ENCODE results near the gene SLC10A1. TPM values are rescaled to one million over a fixed set of nuclear protein-coding genes. Genes with fewer than 3 reads are reported as not detected.

SLC10A1 gene
- total and polyA plus RNA-seq, 4 donors: 1.1 to 77.3 (median 60.3) TPM

GRCh38 chr14:69749956-69750355 lies 47.1 kb downstream of the SLC10A1 start:
- WGBS: 23% methylated on average over 1 of the region's 1 CpG
- DNase-seq (ENCODE audit: low spot score): no peak
- Histone ChIP-seq H3K4me1 (ENCODE audit: control insufficient read depth in 4 of 4, insufficient read depth in 4 of 4, low read length in 3 of 4) (peaks cover 6 to 13% (median 11%) of the 10 kb centered on the region in 4 donors), H3K27me3 (ENCODE audit: control insufficient read depth in 4 of 4, insufficient read depth in 4 of 4, low read length in 3 of 4) (no peaks in the 10 kb centered on the region), H3K9ac (ENCODE audit: low read depth in 1 of 2, low read length in 2 of 2) (no peak overlapping the region), H3K9me3 (ENCODE audit: control insufficient read depth in 4 of 4, low read length in 3 of 4) (no peaks in the 10 kb centered on the region), H3K27ac (ENCODE audit: low read depth in 1 of 2, low read length in 2 of 2) (peak overlapping the region in 1 of 2 donors; percentile 29), H3K36me3 (ENCODE audit: control insufficient read depth in 4 of 4, insufficient read depth in 3 of 4, low read depth in 1 of 4, low read length in 3 of 4) (no peaks in the 10 kb centered on the region), H3K4me3 (ENCODE audit: low read depth in 1 of 3, low read length in 3 of 3) (no peak overlapping the region)
- TF ChIP-seq, protein P1, sequence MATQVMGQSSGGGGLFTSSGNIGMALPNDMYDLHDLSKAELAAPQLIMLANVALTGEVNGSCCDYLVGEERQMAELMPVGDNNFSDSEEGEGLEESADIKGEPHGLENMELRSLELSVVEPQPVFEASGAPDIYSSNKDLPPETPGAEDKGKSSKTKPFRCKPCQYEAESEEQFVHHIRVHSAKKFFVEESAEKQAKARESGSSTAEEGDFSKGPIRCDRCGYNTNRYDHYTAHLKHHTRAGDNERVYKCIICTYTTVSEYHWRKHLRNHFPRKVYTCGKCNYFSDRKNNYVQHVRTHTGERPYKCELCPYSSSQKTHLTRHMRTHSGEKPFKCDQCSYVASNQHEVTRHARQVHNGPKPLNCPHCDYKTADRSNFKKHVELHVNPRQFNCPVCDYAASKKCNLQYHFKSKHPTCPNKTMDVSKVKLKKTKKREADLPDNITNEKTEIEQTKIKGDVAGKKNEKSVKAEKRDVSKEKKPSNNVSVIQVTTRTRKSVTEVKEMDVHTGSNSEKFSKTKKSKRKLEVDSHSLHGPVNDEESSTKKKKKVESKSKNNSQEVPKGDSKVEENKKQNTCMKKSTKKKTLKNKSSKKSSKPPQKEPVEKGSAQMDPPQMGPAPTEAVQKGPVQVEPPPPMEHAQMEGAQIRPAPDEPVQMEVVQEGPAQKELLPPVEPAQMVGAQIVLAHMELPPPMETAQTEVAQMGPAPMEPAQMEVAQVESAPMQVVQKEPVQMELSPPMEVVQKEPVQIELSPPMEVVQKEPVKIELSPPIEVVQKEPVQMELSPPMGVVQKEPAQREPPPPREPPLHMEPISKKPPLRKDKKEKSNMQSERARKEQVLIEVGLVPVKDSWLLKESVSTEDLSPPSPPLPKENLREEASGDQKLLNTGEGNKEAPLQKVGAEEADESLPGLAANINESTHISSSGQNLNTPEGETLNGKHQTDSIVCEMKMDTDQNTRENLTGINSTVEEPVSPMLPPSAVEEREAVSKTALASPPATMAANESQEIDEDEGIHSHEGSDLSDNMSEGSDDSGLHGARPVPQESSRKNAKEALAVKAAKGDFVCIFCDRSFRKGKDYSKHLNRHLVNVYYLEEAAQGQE (IDR thresholded peaks at IDR 0.05): peak; percentile 62
- TF ChIP-seq RAD21 (IDR thresholded peaks at IDR 0.05) (peak; percentile 20 to 32), RXRA (IDR thresholded peaks at IDR 0.05) (peak; percentile 55 to 73), JUND (IDR thresholded peaks at IDR 0.05) (peak in 1 of 2 donors; percentile 57), FOXA2 (IDR thresholded peaks at IDR 0.05) (peak; percentile 7), GABPA (IDR thresholded peaks at IDR 0.05 in 1 of 2, conservative IDR thresholded peaks at IDR 0.05 in 1 of 2) (peak in 1 of 2 donors; percentile 32), CTCF (IDR thresholded peaks at IDR 0.05; ENCODE audit: low read depth, low read length, missing input control) (no peak), HNF4A (conservative IDR thresholded peaks at IDR 0.05) (peak; percentile 46 to 57), HNF4G (IDR thresholded peaks at IDR 0.05) (no peak), NR2F2 (IDR thresholded peaks at IDR 0.05) (peak; percentile 62), EGR1 (IDR thresholded peaks at IDR 0.05; ENCODE audit: low read depth in 2 of 2) (no peak), FOXA1 (IDR thresholded peaks at IDR 0.05) (no peak), MAX (IDR thresholded peaks at IDR 0.05) (peak; percentile 33), SP1 (IDR thresholded peaks at IDR 0.05) (peak; percentile 68), YY1 (IDR thresholded peaks at IDR 0.05) (peak; percentile 68), TAF1 (conservative IDR thresholded peaks at IDR 0.05) (no peak)
- TF ChIP-seq, protein P2, sequence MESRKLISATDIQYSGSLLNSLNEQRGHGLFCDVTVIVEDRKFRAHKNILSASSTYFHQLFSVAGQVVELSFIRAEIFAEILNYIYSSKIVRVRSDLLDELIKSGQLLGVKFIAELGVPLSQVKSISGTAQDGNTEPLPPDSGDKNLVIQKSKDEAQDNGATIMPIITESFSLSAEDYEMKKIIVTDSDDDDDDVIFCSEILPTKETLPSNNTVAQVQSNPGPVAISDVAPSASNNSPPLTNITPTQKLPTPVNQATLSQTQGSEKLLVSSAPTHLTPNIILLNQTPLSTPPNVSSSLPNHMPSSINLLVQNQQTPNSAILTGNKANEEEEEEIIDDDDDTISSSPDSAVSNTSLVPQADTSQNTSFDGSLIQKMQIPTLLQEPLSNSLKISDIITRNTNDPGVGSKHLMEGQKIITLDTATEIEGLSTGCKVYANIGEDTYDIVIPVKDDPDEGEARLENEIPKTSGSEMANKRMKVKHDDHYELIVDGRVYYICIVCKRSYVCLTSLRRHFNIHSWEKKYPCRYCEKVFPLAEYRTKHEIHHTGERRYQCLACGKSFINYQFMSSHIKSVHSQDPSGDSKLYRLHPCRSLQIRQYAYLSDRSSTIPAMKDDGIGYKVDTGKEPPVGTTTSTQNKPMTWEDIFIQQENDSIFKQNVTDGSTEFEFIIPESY (IDR thresholded peaks at IDR 0.05): no peak
- TF ChIP-seq, protein P3, sequence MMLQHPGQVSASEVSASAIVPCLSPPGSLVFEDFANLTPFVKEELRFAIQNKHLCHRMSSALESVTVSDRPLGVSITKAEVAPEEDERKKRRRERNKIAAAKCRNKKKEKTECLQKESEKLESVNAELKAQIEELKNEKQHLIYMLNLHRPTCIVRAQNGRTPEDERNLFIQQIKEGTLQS (IDR thresholded peaks at IDR 0.05): no peak
